ENCODE results near the gene IFT20. TPM values are rescaled to one million over a fixed set of nuclear protein-coding genes. Genes with fewer than 3 reads are reported as not detected.
"Not testable (repeated sequence)": the region's sequence is repeated elsewhere in the genome, so short reads cannot be mapped to it uniquely, and the experiment has no call there.

The IFT20 gene
- total RNA-seq, 2 experiments from 2014 or later, result 52.6 to 53.1 TPM

DNA sequence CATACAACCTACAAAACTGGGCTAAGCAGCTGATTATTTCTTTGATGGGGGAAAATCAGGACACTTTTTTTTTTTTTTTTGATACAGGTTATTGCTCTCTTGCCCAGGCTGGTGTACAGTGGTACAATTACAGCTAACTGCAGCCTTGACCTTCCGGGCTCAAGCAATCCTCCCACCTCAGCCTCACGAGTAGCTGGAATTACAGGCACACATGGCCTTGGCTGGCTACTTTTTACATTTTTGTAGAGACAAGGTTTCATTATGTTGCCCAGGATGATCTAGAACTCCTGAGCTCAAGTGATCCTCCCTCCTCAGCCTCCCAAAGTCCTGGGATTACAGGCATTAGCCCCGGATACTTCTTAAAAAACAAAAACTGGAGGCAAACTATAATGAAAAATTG lies 36.8 kb downstream of the IFT20 start:
- no peak for DNase-seq
- Mint-ChIP-seq H3K27ac (no peak overlapping the region), H3K9me3 (no peaks in the 10 kb centered on the region), H3K27me3 (peaks cover 14% of the 10 kb centered on the region), H3K36me3 (ENCODE audit: low read depth) (no peaks in the 10 kb centered on the region), H3K4me3 (no peak overlapping the region), H3K4me1 (ENCODE audit: low read depth) (no peaks in the 10 kb centered on the region)
- H3K4me1 ChIP-seq (ENCODE audit: insufficient read depth, low read length), result no peaks in the 10 kb centered on the region
- POLR2A ChIA-PET, result no interaction called here
- no peak for ATAC-seq (ENCODE audit: poor library complexity)
- no peak overlapping the region for H3K27ac ChIP-seq (ENCODE audit: low read depth in 1 of 2, low read length in 2 of 2)
- TF ChIP-seq, protein P1, sequence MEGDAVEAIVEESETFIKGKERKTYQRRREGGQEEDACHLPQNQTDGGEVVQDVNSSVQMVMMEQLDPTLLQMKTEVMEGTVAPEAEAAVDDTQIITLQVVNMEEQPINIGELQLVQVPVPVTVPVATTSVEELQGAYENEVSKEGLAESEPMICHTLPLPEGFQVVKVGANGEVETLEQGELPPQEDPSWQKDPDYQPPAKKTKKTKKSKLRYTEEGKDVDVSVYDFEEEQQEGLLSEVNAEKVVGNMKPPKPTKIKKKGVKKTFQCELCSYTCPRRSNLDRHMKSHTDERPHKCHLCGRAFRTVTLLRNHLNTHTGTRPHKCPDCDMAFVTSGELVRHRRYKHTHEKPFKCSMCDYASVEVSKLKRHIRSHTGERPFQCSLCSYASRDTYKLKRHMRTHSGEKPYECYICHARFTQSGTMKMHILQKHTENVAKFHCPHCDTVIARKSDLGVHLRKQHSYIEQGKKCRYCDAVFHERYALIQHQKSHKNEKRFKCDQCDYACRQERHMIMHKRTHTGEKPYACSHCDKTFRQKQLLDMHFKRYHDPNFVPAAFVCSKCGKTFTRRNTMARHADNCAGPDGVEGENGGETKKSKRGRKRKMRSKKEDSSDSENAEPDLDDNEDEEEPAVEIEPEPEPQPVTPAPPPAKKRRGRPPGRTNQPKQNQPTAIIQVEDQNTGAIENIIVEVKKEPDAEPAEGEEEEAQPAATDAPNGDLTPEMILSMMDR (IDR thresholded peaks at IDR 0.05), result no peak
- no peaks in the 10 kb centered on the region for H3K27me3 ChIP-seq (ENCODE audit: control insufficient read depth in 1 of 2, insufficient read depth in 2 of 2, low read length in 2 of 2)
- no peaks in the 10 kb centered on the region for H3K36me3 ChIP-seq (ENCODE audit: insufficient read depth, low read length)
- H3K4me3 ChIP-seq (ENCODE audit: low read length), result no peak overlapping the region
- intact Hi-C loops (cut with DNase I, micrococcal nuclease), result no loop called here
- CTCF ChIA-PET, result interaction anchor here (1.2 kb wide), 1 partner anchor 46 kb away, joined by 5 read pairs; no protein-coding TSS in a partner anchor
- no peaks in the 10 kb centered on the region for H3K9me3 ChIP-seq (ENCODE audit: control insufficient read depth in 1 of 2, insufficient read depth in 1 of 2, low read length in 2 of 2)

DNA sequence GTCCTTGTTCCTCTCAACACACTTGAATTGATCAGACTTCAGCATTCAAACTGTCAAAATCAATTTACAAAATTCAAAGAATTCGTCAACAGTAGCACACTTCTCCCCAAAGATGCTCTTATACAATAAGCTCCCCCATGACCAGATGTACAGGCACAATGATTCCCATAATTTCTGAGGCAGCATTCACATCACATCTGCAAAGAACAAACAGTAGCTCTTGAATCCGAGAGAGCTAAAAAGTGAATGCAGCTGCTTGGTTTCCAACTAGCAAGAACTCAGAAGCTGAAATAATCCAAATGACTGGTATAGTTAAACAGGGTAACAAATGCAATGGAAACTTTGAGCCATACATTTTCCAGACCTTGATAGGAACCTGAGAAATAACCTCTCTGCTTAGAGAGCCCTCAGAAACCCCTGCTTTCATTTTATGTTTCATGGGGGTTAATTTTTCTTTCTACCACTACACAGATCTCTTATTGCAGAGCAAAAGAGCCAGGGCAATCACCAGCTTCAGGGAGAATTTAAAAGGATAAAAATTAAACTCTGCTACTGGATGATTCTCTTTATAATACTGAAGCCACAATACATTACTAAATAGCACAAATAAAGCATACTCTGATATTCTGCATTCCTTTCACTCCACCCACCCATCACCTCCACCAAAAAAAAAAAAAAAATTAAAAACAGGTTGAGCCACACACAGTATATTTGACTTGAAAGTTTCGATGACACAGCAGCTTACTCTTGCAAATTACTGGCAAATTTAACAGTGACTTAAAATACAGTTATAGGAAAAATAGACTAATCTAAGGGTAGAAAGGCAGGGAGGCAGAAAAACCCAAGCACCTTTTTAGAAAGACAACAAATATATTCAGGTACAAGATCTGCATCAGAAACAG lies 39.3 kb downstream of the IFT20 start:
- ChIA-PET POLR2A (no interaction called here), CTCF (no interaction called here)
- Mint-ChIP-seq H3K27me3 (peaks cover 33% of the 10 kb centered on the region), H3K36me3 (ENCODE audit: low read depth) (no peaks in the 10 kb centered on the region), H3K4me1 (ENCODE audit: low read depth) (no peaks in the 10 kb centered on the region), H3K9me3 (no peaks in the 10 kb centered on the region), H3K27ac (no peak overlapping the region), H3K4me3 (no peak overlapping the region)
- no peak for DNase-seq
- no peaks in the 10 kb centered on the region for H3K9me3 ChIP-seq (ENCODE audit: control insufficient read depth in 1 of 2, insufficient read depth in 1 of 2, low read length in 2 of 2)
- intact Hi-C loops (cut with DNase I, micrococcal nuclease), result no loop called here
- TF ChIP-seq, protein P1 (IDR thresholded peaks at IDR 0.05), result no peak
- H3K4me3 ChIP-seq (ENCODE audit: low read length), result no peak overlapping the region
- no peaks in the 10 kb centered on the region for H3K36me3 ChIP-seq (ENCODE audit: insufficient read depth, low read length)
- no peak overlapping the region for H3K27ac ChIP-seq (ENCODE audit: low read depth in 1 of 2, low read length in 2 of 2)
- no peaks in the 10 kb centered on the region for H3K27me3 ChIP-seq (ENCODE audit: control insufficient read depth in 1 of 2, insufficient read depth in 2 of 2, low read length in 2 of 2)
- no peak for ATAC-seq (ENCODE audit: poor library complexity)
- no peaks in the 10 kb centered on the region for H3K4me1 ChIP-seq (ENCODE audit: insufficient read depth, low read length)

DNA sequence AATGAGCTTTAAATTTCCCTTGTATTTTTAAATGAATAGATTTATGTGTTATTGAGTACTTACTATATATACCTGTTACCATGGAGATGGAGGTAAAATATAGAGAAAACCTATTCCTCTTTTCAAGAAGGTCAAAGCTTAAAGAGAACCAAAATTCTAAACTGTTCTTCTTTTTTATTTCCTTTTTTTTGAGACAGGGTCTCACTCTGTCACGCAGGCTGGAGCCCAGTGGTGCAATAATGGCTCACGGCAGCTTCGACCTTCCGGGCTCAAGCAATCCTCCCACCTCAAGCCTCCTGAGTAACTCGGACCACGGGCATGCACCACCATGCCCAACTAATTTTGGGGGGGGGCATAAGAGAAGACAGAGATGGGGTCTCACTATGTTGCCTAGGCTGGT lies 41.3 kb downstream of the IFT20 start:
- H3K9me3 Mint-ChIP-seq, result no peaks in the 10 kb centered on the region
- ChIA-PET POLR2A (no interaction called here), CTCF (no interaction called here)
- H3K4me3 ChIP-seq (ENCODE audit: low read length), result no peak overlapping the region
- H3K36me3 Mint-ChIP-seq (ENCODE audit: low read depth), result no peaks in the 10 kb centered on the region
- no peak overlapping the region for H3K27ac ChIP-seq (ENCODE audit: low read depth in 1 of 2, low read length in 2 of 2)
- no peak overlapping the region for H3K27ac Mint-ChIP-seq
- H3K27me3 ChIP-seq (ENCODE audit: control insufficient read depth in 1 of 2, insufficient read depth in 2 of 2, low read length in 2 of 2), result no peaks in the 10 kb centered on the region
- peaks cover 33% of the 10 kb centered on the region for H3K27me3 Mint-ChIP-seq
- TF ChIP-seq, protein P1 (IDR thresholded peaks at IDR 0.05), result no peak
- H3K36me3 ChIP-seq (ENCODE audit: insufficient read depth, low read length), result no peaks in the 10 kb centered on the region
- peak in 2 of 14 experiments; percentile 13 to 21 for DNase-seq
- no peaks in the 10 kb centered on the region for H3K9me3 ChIP-seq (ENCODE audit: control insufficient read depth in 1 of 2, insufficient read depth in 1 of 2, low read length in 2 of 2)
- no peaks in the 10 kb centered on the region for H3K4me1 Mint-ChIP-seq (ENCODE audit: low read depth)
- ATAC-seq (ENCODE audit: poor library complexity), result no peak
- intact Hi-C loops (cut with DNase I, micrococcal nuclease), result no loop called here
- no peaks in the 10 kb centered on the region for H3K4me1 ChIP-seq (ENCODE audit: insufficient read depth, low read length)
- no peak overlapping the region for H3K4me3 Mint-ChIP-seq

DNA sequence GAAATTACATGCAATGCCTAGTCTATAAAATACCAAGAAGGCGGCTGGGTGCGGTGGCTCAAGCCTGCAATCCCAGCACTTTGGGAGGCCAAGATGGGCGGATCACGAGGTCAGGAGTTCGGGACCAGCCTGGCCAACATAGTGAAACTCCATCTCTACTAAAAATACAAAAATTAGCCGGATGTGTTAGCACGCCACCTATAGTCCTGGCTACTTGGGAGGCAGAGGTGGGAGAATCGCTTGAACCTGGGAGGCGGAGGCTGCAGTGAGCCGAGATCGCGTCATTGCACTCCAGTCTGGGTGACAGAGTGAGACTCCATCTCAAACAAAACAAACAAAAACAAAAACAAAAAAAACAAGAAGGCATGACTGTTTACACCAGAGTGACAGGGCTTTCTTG lies 42.4 kb downstream of the IFT20 start:
- H3K9me3 Mint-ChIP-seq; H3K36me3 ChIP-seq (ENCODE audit: insufficient read depth, low read length); H3K27me3 ChIP-seq (ENCODE audit: control insufficient read depth in 1 of 2, insufficient read depth in 2 of 2, low read length in 2 of 2); DNase-seq; H3K4me1 ChIP-seq (ENCODE audit: insufficient read depth, low read length); H3K27ac Mint-ChIP-seq; POLR2A ChIA-PET; CTCF ChIA-PET; H3K4me3 Mint-ChIP-seq; H3K4me3 ChIP-seq (ENCODE audit: low read length); H3K9me3 ChIP-seq (ENCODE audit: control insufficient read depth in 1 of 2, insufficient read depth in 1 of 2, low read length in 2 of 2); H3K36me3 Mint-ChIP-seq (ENCODE audit: low read depth); H3K27ac ChIP-seq (ENCODE audit: low read depth in 1 of 2, low read length in 2 of 2); intact Hi-C loops (cut with DNase I, micrococcal nuclease); H3K4me1 Mint-ChIP-seq (ENCODE audit: low read depth); ATAC-seq (ENCODE audit: poor library complexity): not testable (repeated sequence)
- peaks cover 33% of the 10 kb centered on the region for H3K27me3 Mint-ChIP-seq
